Sigmoid colon (tissue), 4 donors: ENCODE measurements around the gene CALHM4.

ENCODE experiments used
- CTCF ChIP-seq, 4 experiments: fragments of 450-650 bp in 3 of 4; fragments of 200-600 bp in 1 of 4; IDR thresholded peaks; one replicate each; pipeline ENCODE4 v1.5.1; 2016 to 2019; ENCODE audit warnings: antibody characterized with exemption in 4 of 4, mild to moderate bottlenecking in 3 of 4, moderate library complexity in 2 of 4
- EP300 ChIP-seq, 4 donors: sonication (generic); formaldehyde crosslinking; IDR thresholded peaks; one replicate each; pipeline ENCODE4 v1.6.1; 2017; ENCODE audit warnings: antibody characterized with exemption in 4 of 4
- POLR2A ChIP-seq, 2 donors: fragments of 450-650 bp; IDR thresholded peaks; one replicate each; pipeline ENCODE4 v1.6.1; 2016; ENCODE audit warnings: antibody characterized with exemption in 2 of 2, mild to moderate bottlenecking in 2 of 2, moderate library complexity in 2 of 2

GRCh38 chr6:116529466-116530290 is 23.9 kb upstream of the CALHM4 start:
- TF ChIP-seq CTCF (IDR thresholded peaks at IDR 0.05) (no peak), POLR2A (IDR thresholded peaks at IDR 0.05) (no peak), EP300 (IDR thresholded peaks at IDR 0.05) (no peak)
